ENCODE data around the gene FABP3. TPM values are rescaled to one million over a fixed set of nuclear protein-coding genes. Genes with fewer than 3 reads are reported as not detected.

Gene FABP3
- total and polyA plus RNA-seq, 3 experiments from 2014 or later: not detected

DNA sequence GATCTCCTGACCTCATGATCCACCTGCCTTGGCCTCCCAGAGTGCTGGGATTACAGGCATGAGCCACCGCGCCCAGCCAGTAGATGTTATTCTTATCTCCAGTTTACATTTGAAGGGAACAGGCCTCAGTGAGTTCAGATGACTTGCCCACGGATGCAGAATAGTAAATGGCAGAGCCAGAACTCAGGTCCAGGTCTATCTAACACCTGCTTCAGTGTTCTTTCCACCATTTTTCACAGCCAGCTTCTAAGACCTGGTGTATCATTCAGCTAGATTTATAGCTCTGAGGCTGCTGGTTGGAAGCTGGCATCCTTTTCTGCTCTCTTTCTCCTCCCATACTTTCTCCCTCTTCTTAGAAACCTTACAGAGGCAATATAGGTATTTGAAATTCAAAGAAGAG, 10.8 kb downstream of the FABP3 start:
- ChIA-PET CTCF (no interaction called here), POLR2A (no interaction called here)
- no peaks in the 10 kb centered on the region for H3K9me3 ChIP-seq (ENCODE audit: low read length)
- H3K4me3 ChIP-seq (ENCODE audit: low read length): no peak overlapping the region
- no peaks in the 10 kb centered on the region for H3K27me3 ChIP-seq (ENCODE audit: insufficient read depth, low read length, poor library complexity, severe bottlenecking)
- H3K36me3 ChIP-seq (ENCODE audit: insufficient read depth, low read length): peaks cover 6% of the 10 kb centered on the region
- H3K4me1 Mint-ChIP-seq: peaks cover 0 to 2% (median 0%) of the 10 kb centered on the region in 3 donors
- DNase-seq: no peak
- H3K36me3 Mint-ChIP-seq: peaks cover 8 to 75% (median 25%) of the 10 kb centered on the region in 3 donors
- H3K9me3 Mint-ChIP-seq: no peaks in the 10 kb centered on the region
- no peak overlapping the region for H3K27ac ChIP-seq (ENCODE audit: low read depth, low read length)
- no peak overlapping the region for H3K4me3 Mint-ChIP-seq
- H3K27me3 Mint-ChIP-seq: no peaks in the 10 kb centered on the region
- H3K4me1 ChIP-seq (ENCODE audit: insufficient read depth, low read length): no peaks in the 10 kb centered on the region
- no peak overlapping the region for H3K27ac Mint-ChIP-seq

DNA sequence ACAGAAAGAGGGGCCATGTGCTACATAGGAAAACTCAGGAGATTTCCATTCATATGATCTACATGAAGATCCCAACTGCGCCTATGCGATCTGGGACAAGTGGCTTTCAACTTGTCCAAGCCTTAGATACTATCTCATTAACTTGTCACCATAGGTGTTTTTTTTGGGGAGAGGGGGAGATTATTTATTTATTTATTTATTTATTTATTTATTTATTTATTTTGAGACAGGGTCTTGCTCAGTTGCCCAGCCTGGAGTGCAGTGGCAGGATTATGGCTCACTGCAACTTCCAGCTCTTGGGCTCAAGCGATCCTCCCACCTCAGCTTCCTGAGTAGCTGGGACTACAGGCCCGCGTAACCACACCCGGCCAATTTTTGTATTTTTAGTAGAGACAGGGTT, 11.3 kb downstream of the FABP3 start:
- Mint-ChIP-seq H3K9me3 (no peaks in the 10 kb centered on the region), H3K27me3 (no peaks in the 10 kb centered on the region), H3K4me3 (no peak overlapping the region), H3K4me1 (peaks cover 0 to 2% (median 0%) of the 10 kb centered on the region in 3 donors), H3K36me3 (peaks cover 8 to 76% (median 23%) of the 10 kb centered on the region in 3 donors), H3K27ac (no peak overlapping the region)
- Histone ChIP-seq H3K36me3 (ENCODE audit: insufficient read depth, low read length) (peaks cover 6% of the 10 kb centered on the region), H3K27ac (ENCODE audit: low read depth, low read length) (no peak overlapping the region), H3K27me3 (ENCODE audit: insufficient read depth, low read length, poor library complexity, severe bottlenecking) (no peaks in the 10 kb centered on the region), H3K4me1 (ENCODE audit: insufficient read depth, low read length) (no peaks in the 10 kb centered on the region), H3K4me3 (ENCODE audit: low read length) (no peak overlapping the region), H3K9me3 (ENCODE audit: low read length) (no peaks in the 10 kb centered on the region)
- POLR2A ChIA-PET: no interaction called here
- CTCF ChIA-PET: no interaction called here
- no peak for DNase-seq

DNA sequence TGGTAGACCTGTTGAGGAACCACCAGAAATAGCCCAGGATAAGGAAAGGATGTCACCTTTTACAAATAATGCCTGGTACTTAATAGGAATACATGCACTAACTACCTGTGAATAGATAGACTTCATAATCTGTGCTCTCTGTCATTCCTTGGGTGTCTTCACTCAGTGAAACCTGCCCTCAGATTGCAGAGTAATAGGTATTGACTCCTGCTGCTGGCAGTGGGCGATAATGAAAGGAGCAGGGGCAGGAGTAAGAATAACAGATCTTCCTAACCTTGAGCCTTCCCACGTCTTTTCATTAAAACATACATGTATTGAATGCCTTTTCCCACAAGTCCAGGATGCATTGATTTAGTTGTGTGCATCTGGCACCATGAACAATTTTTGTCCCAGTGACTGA, 16.4 kb downstream of the FABP3 start:
- Mint-ChIP-seq H3K4me1 (peaks cover 0 to 2% (median 0%) of the 10 kb centered on the region in 3 donors), H3K36me3 (peaks cover 8 to 78% (median 30%) of the 10 kb centered on the region in 3 donors), H3K9me3 (no peaks in the 10 kb centered on the region), H3K27ac (no peak overlapping the region), H3K4me3 (no peak overlapping the region), H3K27me3 (no peaks in the 10 kb centered on the region)
- Histone ChIP-seq H3K36me3 (ENCODE audit: insufficient read depth, low read length) (no peaks in the 10 kb centered on the region), H3K4me1 (ENCODE audit: insufficient read depth, low read length) (no peaks in the 10 kb centered on the region), H3K9me3 (ENCODE audit: low read length) (no peaks in the 10 kb centered on the region), H3K4me3 (ENCODE audit: low read length) (no peak overlapping the region), H3K27ac (ENCODE audit: low read depth, low read length) (no peak overlapping the region), H3K27me3 (ENCODE audit: insufficient read depth, low read length, poor library complexity, severe bottlenecking) (no peaks in the 10 kb centered on the region)
- ChIA-PET CTCF (interaction anchor here (0.6 kb wide), 1 partner anchor 125 kb away, joined by 3 read pairs; no protein-coding TSS in a partner anchor), POLR2A (no interaction called here)
- no peak for DNase-seq

DNA sequence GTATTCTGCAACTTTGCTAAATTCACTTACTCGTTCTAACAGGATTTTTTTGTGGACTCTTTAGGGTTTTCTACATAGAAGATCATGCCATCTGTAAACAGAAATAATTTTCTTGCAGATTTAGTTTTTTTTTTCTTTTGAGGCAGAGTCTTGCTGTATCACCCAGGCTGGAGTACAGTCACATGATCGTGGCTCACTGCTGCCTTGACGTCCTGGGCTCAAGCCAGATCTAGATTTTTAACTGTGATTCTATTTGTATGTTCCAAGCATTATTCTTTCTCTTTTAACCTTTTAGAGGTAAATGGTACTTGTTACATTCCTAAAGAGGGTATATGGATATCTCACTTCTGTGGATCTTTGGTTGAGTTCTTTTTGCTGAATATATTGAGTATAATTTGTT, 18.6 kb downstream of the FABP3 start:
- Mint-ChIP-seq H3K4me3 (no peak overlapping the region), H3K27ac (peak overlapping the region in 1 of 8 donors; percentile 20), H3K36me3 (peaks cover 8 to 80% (median 39%) of the 10 kb centered on the region in 3 donors), H3K27me3 (no peaks in the 10 kb centered on the region), H3K9me3 (no peaks in the 10 kb centered on the region), H3K4me1 (peaks cover 0 to 2% (median 0%) of the 10 kb centered on the region in 3 donors)
- ChIA-PET CTCF (no interaction called here), POLR2A (no interaction called here)
- no peak overlapping the region for H3K4me3 ChIP-seq (ENCODE audit: low read length)
- no peaks in the 10 kb centered on the region for H3K9me3 ChIP-seq (ENCODE audit: low read length)
- no peak for DNase-seq
- H3K36me3 ChIP-seq (ENCODE audit: insufficient read depth, low read length): no peaks in the 10 kb centered on the region
- H3K27ac ChIP-seq (ENCODE audit: low read depth, low read length): no peak overlapping the region
- no peaks in the 10 kb centered on the region for H3K4me1 ChIP-seq (ENCODE audit: insufficient read depth, low read length)
- H3K27me3 ChIP-seq (ENCODE audit: insufficient read depth, low read length, poor library complexity, severe bottlenecking): no peaks in the 10 kb centered on the region

DNA sequence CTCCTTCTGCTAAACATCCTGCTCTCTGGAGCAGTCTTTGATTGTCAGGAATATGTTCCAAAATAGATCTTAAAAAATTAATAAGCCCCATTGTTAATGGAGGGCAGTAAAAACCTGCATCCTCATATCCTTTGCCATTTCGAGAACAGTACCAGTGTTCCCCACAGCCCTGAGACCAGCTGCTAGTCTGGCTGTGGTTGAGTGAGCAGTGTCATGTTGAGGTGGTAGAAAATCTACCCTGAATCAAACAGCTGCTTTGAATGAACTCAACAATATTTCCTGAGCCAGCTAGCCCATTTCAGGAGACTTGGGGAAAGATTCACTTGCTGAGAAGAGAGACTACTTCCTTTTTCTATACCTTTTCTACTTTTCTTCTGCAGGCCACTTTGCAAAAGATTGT, 24.4 kb downstream of the FABP3 start:
- Mint-ChIP-seq H3K36me3 (peaks cover 4 to 77% (median 28%) of the 10 kb centered on the region in 3 donors), H3K4me1 (no peaks in the 10 kb centered on the region), H3K9me3 (no peaks in the 10 kb centered on the region), H3K27me3 (no peaks in the 10 kb centered on the region), H3K4me3 (no peak overlapping the region), H3K27ac (peak overlapping the region in 1 of 8 donors; percentile 73)
- no peak for DNase-seq
- ChIA-PET POLR2A (no interaction called here), CTCF (no interaction called here)
- Histone ChIP-seq H3K27me3 (ENCODE audit: insufficient read depth, low read length, poor library complexity, severe bottlenecking) (no peaks in the 10 kb centered on the region), H3K4me3 (ENCODE audit: low read length) (no peak overlapping the region), H3K4me1 (ENCODE audit: insufficient read depth, low read length) (no peaks in the 10 kb centered on the region), H3K9me3 (ENCODE audit: low read length) (no peaks in the 10 kb centered on the region), H3K36me3 (ENCODE audit: insufficient read depth, low read length) (peaks cover 10% of the 10 kb centered on the region), H3K27ac (ENCODE audit: low read depth, low read length) (no peak overlapping the region)

DNA sequence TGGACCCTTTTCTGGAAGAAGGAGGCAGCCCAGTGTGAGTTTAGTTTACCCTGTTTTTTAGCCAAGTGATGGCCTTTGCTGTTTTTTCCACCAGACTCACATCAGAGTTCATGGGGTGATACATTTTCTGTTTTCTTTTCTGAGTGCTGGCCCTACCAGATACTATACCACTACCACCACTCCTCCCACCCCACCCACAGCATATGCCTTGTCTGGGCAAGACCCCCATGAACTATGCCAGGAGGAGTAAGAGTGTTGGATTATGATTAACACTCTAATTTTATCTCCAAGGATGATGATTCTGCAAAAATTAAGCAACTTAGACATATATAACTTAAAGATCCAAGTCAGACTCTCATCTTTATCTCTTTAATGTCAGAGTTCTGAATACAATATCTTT, 26.1 kb downstream of the FABP3 start:
- Histone ChIP-seq H3K9me3 (ENCODE audit: low read length) (no peaks in the 10 kb centered on the region), H3K36me3 (ENCODE audit: insufficient read depth, low read length) (peaks cover 10% of the 10 kb centered on the region), H3K4me3 (ENCODE audit: low read length) (no peak overlapping the region), H3K4me1 (ENCODE audit: insufficient read depth, low read length) (no peaks in the 10 kb centered on the region), H3K27ac (ENCODE audit: low read depth, low read length) (no peak overlapping the region), H3K27me3 (ENCODE audit: insufficient read depth, low read length, poor library complexity, severe bottlenecking) (no peaks in the 10 kb centered on the region)
- no peaks in the 10 kb centered on the region for H3K4me1 Mint-ChIP-seq
- H3K27me3 Mint-ChIP-seq: no peaks in the 10 kb centered on the region
- ChIA-PET POLR2A (no interaction called here), CTCF (interaction anchor here (0.6 kb wide), 1 partner anchor 26 kb away, joined by 3 read pairs; the partner anchor contains the start of gene FABP3)
- peak overlapping the region in 1 of 8 donors; percentile 61 for H3K27ac Mint-ChIP-seq
- DNase-seq: no peak
- H3K4me3 Mint-ChIP-seq: no peak overlapping the region
- peaks cover 4 to 71% (median 21%) of the 10 kb centered on the region in 3 donors for H3K36me3 Mint-ChIP-seq
- no peaks in the 10 kb centered on the region for H3K9me3 Mint-ChIP-seq

DNA sequence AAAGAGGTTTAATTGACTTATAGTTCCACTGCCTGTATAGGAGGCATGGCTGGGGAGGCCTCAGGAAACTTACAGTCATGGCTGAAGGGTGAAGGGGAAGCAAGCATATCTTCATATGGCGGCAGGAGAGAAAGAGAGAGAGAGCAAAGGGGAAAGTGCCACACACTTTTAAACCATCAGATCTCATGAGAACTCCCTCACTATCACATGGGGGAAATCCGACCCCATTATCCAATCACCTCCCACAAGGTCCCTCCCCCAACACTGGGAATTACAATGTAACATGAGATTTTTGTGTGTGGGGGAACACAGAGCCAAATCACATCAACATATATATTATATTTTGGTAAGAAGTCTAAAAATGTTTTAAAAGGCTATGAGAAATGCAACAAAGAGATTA, 27.2 kb downstream of the FABP3 start:
- Mint-ChIP-seq H3K27ac (peak overlapping the region in 2 of 8 donors; percentile 33 to 81), H3K4me1 (no peaks in the 10 kb centered on the region), H3K36me3 (peaks cover 4 to 72% (median 14%) of the 10 kb centered on the region in 3 donors), H3K9me3 (no peaks in the 10 kb centered on the region), H3K4me3 (no peak overlapping the region), H3K27me3 (no peaks in the 10 kb centered on the region)
- peaks cover 10% of the 10 kb centered on the region for H3K36me3 ChIP-seq (ENCODE audit: insufficient read depth, low read length)
- no peak overlapping the region for H3K27ac ChIP-seq (ENCODE audit: low read depth, low read length)
- H3K4me3 ChIP-seq (ENCODE audit: low read length): no peak overlapping the region
- no peak for DNase-seq
- POLR2A ChIA-PET: no interaction called here
- no peaks in the 10 kb centered on the region for H3K9me3 ChIP-seq (ENCODE audit: low read length)
- CTCF ChIA-PET: no interaction called here
- no peaks in the 10 kb centered on the region for H3K27me3 ChIP-seq (ENCODE audit: insufficient read depth, low read length, poor library complexity, severe bottlenecking)
- no peaks in the 10 kb centered on the region for H3K4me1 ChIP-seq (ENCODE audit: insufficient read depth, low read length)

DNA sequence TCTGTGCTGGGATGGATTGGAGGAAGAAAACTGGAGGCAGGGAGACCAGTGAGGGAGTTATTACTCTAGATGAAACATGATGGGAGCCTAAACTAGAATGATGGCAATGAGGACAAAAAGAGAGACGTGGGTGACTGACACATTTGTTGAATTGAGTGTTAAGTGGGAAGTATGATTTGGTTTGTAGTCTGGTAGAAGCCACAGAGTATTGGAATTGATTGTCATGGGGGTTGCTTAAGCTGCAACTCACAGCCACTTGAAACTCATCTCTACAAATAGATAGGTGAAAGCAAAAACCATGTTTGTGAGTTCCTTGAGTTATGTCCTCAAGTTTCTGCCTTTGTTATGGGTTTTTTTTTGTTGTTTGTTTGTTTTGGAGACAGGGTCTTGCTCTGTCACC, 28.4 kb downstream of the FABP3 start:
- H3K9me3 ChIP-seq (ENCODE audit: low read length): no peaks in the 10 kb centered on the region
- ChIA-PET POLR2A (no interaction called here), CTCF (no interaction called here)
- H3K4me3 Mint-ChIP-seq: no peak overlapping the region
- H3K9me3 Mint-ChIP-seq: no peaks in the 10 kb centered on the region
- peaks cover 10% of the 10 kb centered on the region for H3K36me3 ChIP-seq (ENCODE audit: insufficient read depth, low read length)
- H3K36me3 Mint-ChIP-seq: peaks cover 6 to 73% (median 11%) of the 10 kb centered on the region in 3 donors
- no peaks in the 10 kb centered on the region for H3K27me3 ChIP-seq (ENCODE audit: insufficient read depth, low read length, poor library complexity, severe bottlenecking)
- no peaks in the 10 kb centered on the region for H3K4me1 Mint-ChIP-seq
- DNase-seq: no peak
- no peak overlapping the region for H3K27ac Mint-ChIP-seq
- no peaks in the 10 kb centered on the region for H3K4me1 ChIP-seq (ENCODE audit: insufficient read depth, low read length)
- H3K4me3 ChIP-seq (ENCODE audit: low read length): no peak overlapping the region
- H3K27me3 Mint-ChIP-seq: no peaks in the 10 kb centered on the region
- H3K27ac ChIP-seq (ENCODE audit: low read depth, low read length): no peak overlapping the region
